K562 (cell line): ENCODE data around the gene CARM1. TPM values are rescaled to one million over a fixed set of nuclear protein-coding genes. Genes with fewer than 3 reads are reported as not detected.

ENCODE experiments used
- ATAC-seq: fragments of 200-7000 bp; cut with Tn5 transposase; 3 replicates; pipeline ENCODE4 v1.9.1; 2020; ENCODE audit warnings: moderate library complexity
- BruUV-seq: library from RNA; stranded (reverse); fragments of 400-500 nt; replicated peaks from 2 replicates; lab custom pipeline; 2021; lab: Mats Ljungman, UMichigan
- CTCF ChIA-PET: fragments of 300-600 bp; formaldehyde crosslinking; extraction: SDS; loops from one replicate; lab custom pipeline; 2021; ENCODE audit warnings: low intra/inter-chr PET ratio; lab: Yijun Ruan, JAX
- POLR2A ChIA-PET: fragments of 300-600, 350-650 bp; sonication (Branson Sonifier 250); formaldehyde crosslinking; extraction: SDS; loops from one replicate; lab custom pipeline; 2021; ENCODE audit warnings: antibody characterized with exemption, inconsistent platforms; lab: Yijun Ruan, JAX
- DNase-seq, 4 experiments: peaks; one replicate each; pipeline versions ENCODE4 v3.0.0 to v3.0.0-alpha.2; 2011 to 2018; ENCODE audit warnings: low spot score in 3 of 4, mixed read lengths in 3 of 4; ENCODE audit errors: extremely low read depth in 1 of 4
- FAIRE-seq: peaks from 2 replicates; lab custom pipeline; 2011; peaks lifted over from hg19 to GRCh38; lab: Jason Lieb, UNC
- H2AFZ ChIP-seq: 2 replicates; pipeline ENCODE4 v1.6.0; 2011; ENCODE audit warnings: low read depth, low read length, control low read depth, inconsistent platforms
- H3K27ac ChIP-seq: fragments of 200-600 bp; 3 replicates; pipeline ENCODE4 v1.8.0; 2011; ENCODE audit warnings: low read depth, mild to moderate bottlenecking, control low read depth, inconsistent platforms, low read length, moderate library complexity, mixed read lengths; ENCODE audit errors: extremely low read depth
- H3K27me3 ChIP-seq, 2 experiments: fragments of 300-600 bp in 1 of 2; 2 replicates in 1 of 2; 3 replicates in 1 of 2; pipeline versions ENCODE4 v1.6.0 to v1.8.0; 2011; ENCODE audit warnings: inconsistent platforms in 2 of 2, low read length in 2 of 2, mild to moderate bottlenecking in 1 of 2, mixed read lengths in 1 of 2, moderate library complexity in 1 of 2; ENCODE audit not compliant: control insufficient read depth in 2 of 2, insufficient read depth in 2 of 2
- H3K36me3 ChIP-seq: fragments of 300-600 bp; 3 replicates; pipeline ENCODE4 v1.8.0; 2011; ENCODE audit warnings: mild to moderate bottlenecking, low read length, inconsistent platforms; ENCODE audit not compliant: control insufficient read depth, insufficient read depth
- H3K4me1 ChIP-seq, 2 experiments: fragments of 200-600 bp in 1 of 2; replicated peaks in 1 of 2; 2 replicates in 1 of 2; 3 replicates in 1 of 2; pipeline versions ENCODE4 v1.5.1 to v1.8.0; 2011; ENCODE audit warnings: inconsistent platforms in 2 of 2, low read length in 2 of 2, mild to moderate bottlenecking in 1 of 2, mixed read lengths in 1 of 2, moderate library complexity in 1 of 2; ENCODE audit not compliant: control insufficient read depth in 2 of 2, insufficient read depth in 2 of 2
- H3K4me2 ChIP-seq: 2 replicates; pipeline ENCODE4 v1.6.1; 2011; ENCODE audit warnings: low read length, control low read depth, inconsistent platforms, mixed read lengths; ENCODE audit not compliant: insufficient read depth
- H3K4me3 ChIP-seq: fragments of 200-600 bp; sonication (generic), shearing (Covaris generic); 2 replicates; pipeline ENCODE4 v1.5.1; 2016; ENCODE audit warnings: control low read depth, inconsistent platforms
- H3K79me2 ChIP-seq: fragments of 200-600 bp; 3 replicates; pipeline ENCODE4 v1.8.0; 2011; ENCODE audit warnings: low read length, inconsistent platforms; ENCODE audit not compliant: control insufficient read depth, insufficient read depth
- H3K9ac ChIP-seq, 2 experiments: 2 replicates each; pipeline versions ENCODE4 v1.6.0 to v1.6.1; 2011; ENCODE audit warnings: low read depth in 2 of 2, low read length in 2 of 2, control low read depth in 1 of 2, inconsistent platforms in 1 of 2, mild to moderate bottlenecking in 1 of 2, mixed read lengths in 1 of 2; ENCODE audit not compliant: insufficient read depth in 1 of 2
- H3K9me1 ChIP-seq: one replicate; pipeline ENCODE4 v1.6.0; 2011; ENCODE audit warnings: inconsistent platforms, mild to moderate bottlenecking, low read length, moderate library complexity; ENCODE audit not compliant: control insufficient read depth, insufficient read depth
- H3K9me3 ChIP-seq: replicated peaks from 2 replicates; pipeline ENCODE4 v1.5.1; 2011; ENCODE audit warnings: low read depth, low read length, inconsistent platforms; ENCODE audit not compliant: control insufficient read depth, insufficient read depth
- H4K20me1 ChIP-seq: replicated peaks from 2 replicates; pipeline ENCODE4 v1.6.1; 2011; ENCODE audit warnings: low read length, inconsistent platforms, mixed read lengths; ENCODE audit not compliant: control insufficient read depth, insufficient read depth
- BRD9 ChIP-seq: fragments of 450-650 bp; IDR thresholded peaks from 2 replicates; pipeline ENCODE4 v1.6.1; 2018; ENCODE audit warnings: low read depth; ENCODE audit not compliant: partially characterized antibody
- CHD1 ChIP-seq: fragments of 200-600 bp; sonication (generic); IDR thresholded peaks from one replicate; pipeline ENCODE4 v1.6.1; 2012; ENCODE audit warnings: mild to moderate bottlenecking, moderate library complexity, low read length, inconsistent platforms
- COPS2 ChIP-seq: fragments of 450-650 bp; conservative IDR thresholded peaks from 2 replicates; pipeline ENCODE4 v1.6.1; 2016; ENCODE audit warnings: mild to moderate bottlenecking, moderate library complexity
- ETV1 ChIP-seq: fragments of 450-650 bp; conservative IDR thresholded peaks from 2 replicates; pipeline ENCODE4 v1.6.1; 2016; ENCODE audit warnings: missing genetic modification characterization, control low read depth, low read depth, missing compliant biosample characterization
- GABPB2 ChIP-seq: fragments of 250-450 bp; sonication (Bioruptor Pico); conservative IDR thresholded peaks from 2 replicates; pipeline ENCODE4 v1.5.1; 2021; ENCODE audit warnings: mild to moderate bottlenecking
- HIVEP1 ChIP-seq: fragments of 250-450 bp; sonication (Bioruptor Pico); IDR thresholded peaks from 2 replicates; pipeline ENCODE4 v1.4.0; 2020; ENCODE audit warnings: mild to moderate bottlenecking
- HNRNPL ChIP-seq: fragments of 200-400 bp; formaldehyde crosslinking; IDR thresholded peaks from 2 replicates; pipeline ENCODE4 v1.6.1; 2017; ENCODE audit warnings: low read depth, mild to moderate bottlenecking, low read length
- IFI16 ChIP-seq: fragments of 250-450 bp; sonication (Bioruptor Pico); IDR thresholded peaks from 2 replicates; pipeline ENCODE4 v2.1.2; 2022; ENCODE audit warnings: mild to moderate bottlenecking, inconsistent platforms
- MAFG ChIP-seq: fragments of 450-650 bp; conservative IDR thresholded peaks from 2 replicates; pipeline ENCODE4 v1.6.1; 2016; ENCODE audit warnings: missing genetic modification characterization, missing compliant biosample characterization
- POLR2B ChIP-seq: fragments of 450-650 bp; IDR thresholded peaks from 2 replicates; pipeline ENCODE4 v1.6.1; 2018; ENCODE audit warnings: low read depth; ENCODE audit not compliant: partially characterized antibody
- SPI1 ChIP-seq: IDR thresholded peaks from 2 replicates; pipeline ENCODE4 v1.6.1; 2011; ENCODE audit warnings: low read depth, low read length, control low read depth, borderline replicate concordance
- TCF3 ChIP-seq: sonication (generic); formaldehyde crosslinking; IDR thresholded peaks from 2 replicates; pipeline ENCODE4 v1.4.0; 2020; ENCODE audit warnings: mild to moderate bottlenecking, missing genetic modification reagents
- WGBS: fragments of 100-300 bp; shearing (Covaris generic); methylation state at CpG from one replicate; pipeline ENCODE4 v1.1.6; 2016; ENCODE audit warnings: low coverage, mixed read lengths; ENCODE audit not compliant: insufficient coverage; ENCODE audit errors: missing lambda C conversion rate; 5-methylcytosine and 5-hydroxymethylcytosine counted together
- in situ Hi-C: fragments of 300-500 bp; cut with MboI; formaldehyde crosslinking; loops from 4 replicates; pipeline ENCODE4 v1.15.0; 2018; ENCODE audit warnings: inconsistent platforms, mixed read lengths
- intact Hi-C: fragments of 100-400 bp; cut with micrococcal nuclease; formaldehyde crosslinking; loops from 2 replicates; pipeline ENCODE4 v1.14.2; 2022
- polyA plus RNA-seq, 8 experiments: library from polyadenylated mRNA; depleted of rRNA in 4 of 8; stranded (reverse) in 5 of 8; unstranded in 3 of 8; fragments of >200 nt; fragmentation: Nextera tagmentation in 2 of 8; fragmentation: Illumina TruSeq in 1 of 8; extraction: Ambion mirVana in 2 of 8; extraction: Trizol in 1 of 8; gene quantifications; 2 replicates each; pipeline versions ENCODE4 v1.2.1 to v1.2.3, GENCODE V29; 2011 to 2014; ENCODE audit warnings: inconsistent platforms in 1 of 8, missing spikeins in 1 of 8
- total RNA-seq, 7 experiments: library from RNA; depleted of rRNA in 6 of 7; stranded (reverse); fragments of >200 nt in 6 of 7; fragmentation: Illumina TruSeq in 2 of 7; extraction: Trizol in 2 of 7; gene quantifications; 2 replicates each; pipeline versions ENCODE4 v1.2.1 to v1.2.3, GENCODE V29; 2011 to 2021; ENCODE audit warnings: low replicate concordance in 1 of 7
- TF ChIP-seq, protein P1 (sequence below), 2 experiments: fragments of 150-350 bp in 1 of 2; IDR thresholded peaks; 2 replicates each; pipeline ENCODE4 v1.6.1; 2012 to 2016; ENCODE audit warnings: low read depth in 2 of 2, low read length in 2 of 2, mild to moderate bottlenecking in 1 of 2, moderate library complexity in 1 of 2
- TF ChIP-seq, protein P2 (sequence below): fragments of 450-650 bp; formaldehyde crosslinking; IDR thresholded peaks from 2 replicates; pipeline ENCODE4 v1.4.0; 2020; ENCODE audit warnings: mild to moderate bottlenecking, moderate library complexity
- TF ChIP-seq, protein P3 (sequence below): fragments of 150-350 bp; conservative IDR thresholded peaks from 2 replicates; pipeline ENCODE4 v1.6.1; 2014; ENCODE audit warnings: low read length

Gene CARM1
- total and polyA plus RNA-seq, 9 of the 15 experiments (the other 6 are each of a cell fraction or from before 2014, with no cell fraction given): 0.36 to 86.0 (median 29.7) TPM

DNA sequence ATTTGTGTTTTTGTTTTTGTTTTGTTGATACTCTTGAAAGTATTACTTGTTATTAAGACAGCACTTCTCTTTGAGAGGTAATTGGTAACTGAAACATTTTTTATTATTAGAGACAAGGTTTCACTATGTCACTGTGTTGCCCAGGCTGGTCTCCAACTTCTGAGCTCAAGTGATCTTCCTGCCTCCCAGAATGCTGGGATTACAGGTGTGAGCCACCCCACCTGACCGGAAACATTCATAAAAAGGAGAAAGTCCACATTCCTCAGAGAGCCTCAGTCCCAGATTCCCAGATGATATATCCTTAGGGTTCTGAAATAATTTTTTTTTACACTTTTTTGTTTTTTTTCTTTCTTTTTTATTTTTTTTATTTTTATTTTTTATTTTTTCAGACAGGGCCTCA is 2.7 kb downstream of the CARM1 start:
- in situ Hi-C loops: no loop called here
- 92% methylated on average over 1 of the region's 1 CpG for WGBS
- Histone ChIP-seq H3K4me1 (peaks cover 28 to 49% of the 10 kb centered on the region in 2 experiments), H3K9me3 (no peaks in the 10 kb centered on the region), H3K9me1 (no peaks in the 10 kb centered on the region), H3K4me3 (no peak overlapping the region), H3K27ac (no peak overlapping the region), H3K9ac (no peak overlapping the region), H3K36me3 (peaks cover 19% of the 10 kb centered on the region; the same call in 2 of the 3 replicates), H3K27me3 (no peaks in the 10 kb centered on the region), H2AFZ (no peak overlapping the region), H4K20me1 (no peaks in the 10 kb centered on the region), H3K4me2 (no peak overlapping the region), H3K79me2 (peaks cover 71% of the 10 kb centered on the region)
- no TSS peak for BruUV-seq
- ChIA-PET POLR2A (interaction anchor here (0.6 kb wide), 1 partner anchor 218 kb away, joined by 3 read pairs; no protein-coding TSS in a partner anchor), CTCF (no interaction called here)
- intact Hi-C loops: loop anchor here (5.0 kb wide), 1 partner anchor 53 kb away; the partner anchor contains the start of genes TIMM29 and YIPF2
- FAIRE-seq (no peak), ATAC-seq (no peak), DNase-seq (no peak)
- TF ChIP-seq MAFG (tag) (no peak), SPI1 (no peak), CHD1 (no peak), GABPB2 (CRISPR knock-in tag) (no peak), BRD9 (no peak), HNRNPL (no peak), IFI16 (CRISPR knock-in tag) (no peak), HIVEP1 (no peak), POLR2B (no peak), TCF3 (CRISPR knock-in tag) (no peak), ETV1 (tag) (no peak), COPS2 (no peak)
- TF ChIP-seq, protein P1, sequence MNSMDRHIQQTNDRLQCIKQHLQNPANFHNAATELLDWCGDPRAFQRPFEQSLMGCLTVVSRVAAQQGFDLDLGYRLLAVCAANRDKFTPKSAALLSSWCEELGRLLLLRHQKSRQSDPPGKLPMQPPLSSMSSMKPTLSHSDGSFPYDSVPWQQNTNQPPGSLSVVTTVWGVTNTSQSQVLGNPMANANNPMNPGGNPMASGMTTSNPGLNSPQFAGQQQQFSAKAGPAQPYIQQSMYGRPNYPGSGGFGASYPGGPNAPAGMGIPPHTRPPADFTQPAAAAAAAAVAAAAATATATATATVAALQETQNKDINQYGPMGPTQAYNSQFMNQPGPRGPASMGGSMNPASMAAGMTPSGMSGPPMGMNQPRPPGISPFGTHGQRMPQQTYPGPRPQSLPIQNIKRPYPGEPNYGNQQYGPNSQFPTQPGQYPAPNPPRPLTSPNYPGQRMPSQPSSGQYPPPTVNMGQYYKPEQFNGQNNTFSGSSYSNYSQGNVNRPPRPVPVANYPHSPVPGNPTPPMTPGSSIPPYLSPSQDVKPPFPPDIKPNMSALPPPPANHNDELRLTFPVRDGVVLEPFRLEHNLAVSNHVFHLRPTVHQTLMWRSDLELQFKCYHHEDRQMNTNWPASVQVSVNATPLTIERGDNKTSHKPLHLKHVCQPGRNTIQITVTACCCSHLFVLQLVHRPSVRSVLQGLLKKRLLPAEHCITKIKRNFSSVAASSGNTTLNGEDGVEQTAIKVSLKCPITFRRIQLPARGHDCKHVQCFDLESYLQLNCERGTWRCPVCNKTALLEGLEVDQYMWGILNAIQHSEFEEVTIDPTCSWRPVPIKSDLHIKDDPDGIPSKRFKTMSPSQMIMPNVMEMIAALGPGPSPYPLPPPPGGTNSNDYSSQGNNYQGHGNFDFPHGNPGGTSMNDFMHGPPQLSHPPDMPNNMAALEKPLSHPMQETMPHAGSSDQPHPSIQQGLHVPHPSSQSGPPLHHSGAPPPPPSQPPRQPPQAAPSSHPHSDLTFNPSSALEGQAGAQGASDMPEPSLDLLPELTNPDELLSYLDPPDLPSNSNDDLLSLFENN (IDR thresholded peaks at IDR 0.05; ENCODE audit: low read depth in 2 of 2, low read length in 2 of 2): no peak
- TF ChIP-seq, protein P2, sequence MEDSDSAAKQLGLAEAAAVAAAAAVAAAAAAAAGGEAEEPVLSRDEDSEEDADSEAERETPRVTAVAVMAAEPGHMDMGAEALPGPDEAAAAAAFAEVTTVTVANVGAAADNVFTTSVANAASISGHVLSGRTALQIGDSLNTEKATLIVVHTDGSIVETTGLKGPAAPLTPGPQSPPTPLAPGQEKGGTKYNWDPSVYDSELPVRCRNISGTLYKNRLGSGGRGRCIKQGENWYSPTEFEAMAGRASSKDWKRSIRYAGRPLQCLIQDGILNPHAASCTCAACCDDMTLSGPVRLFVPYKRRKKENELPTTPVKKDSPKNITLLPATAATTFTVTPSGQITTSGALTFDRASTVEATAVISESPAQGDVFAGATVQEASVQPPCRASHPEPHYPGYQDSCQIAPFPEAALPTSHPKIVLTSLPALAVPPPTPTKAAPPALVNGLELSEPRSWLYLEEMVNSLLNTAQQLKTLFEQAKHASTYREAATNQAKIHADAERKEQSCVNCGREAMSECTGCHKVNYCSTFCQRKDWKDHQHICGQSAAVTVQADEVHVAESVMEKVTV (CRISPR knock-in tag): no peak
- TF ChIP-seq, protein P3, sequence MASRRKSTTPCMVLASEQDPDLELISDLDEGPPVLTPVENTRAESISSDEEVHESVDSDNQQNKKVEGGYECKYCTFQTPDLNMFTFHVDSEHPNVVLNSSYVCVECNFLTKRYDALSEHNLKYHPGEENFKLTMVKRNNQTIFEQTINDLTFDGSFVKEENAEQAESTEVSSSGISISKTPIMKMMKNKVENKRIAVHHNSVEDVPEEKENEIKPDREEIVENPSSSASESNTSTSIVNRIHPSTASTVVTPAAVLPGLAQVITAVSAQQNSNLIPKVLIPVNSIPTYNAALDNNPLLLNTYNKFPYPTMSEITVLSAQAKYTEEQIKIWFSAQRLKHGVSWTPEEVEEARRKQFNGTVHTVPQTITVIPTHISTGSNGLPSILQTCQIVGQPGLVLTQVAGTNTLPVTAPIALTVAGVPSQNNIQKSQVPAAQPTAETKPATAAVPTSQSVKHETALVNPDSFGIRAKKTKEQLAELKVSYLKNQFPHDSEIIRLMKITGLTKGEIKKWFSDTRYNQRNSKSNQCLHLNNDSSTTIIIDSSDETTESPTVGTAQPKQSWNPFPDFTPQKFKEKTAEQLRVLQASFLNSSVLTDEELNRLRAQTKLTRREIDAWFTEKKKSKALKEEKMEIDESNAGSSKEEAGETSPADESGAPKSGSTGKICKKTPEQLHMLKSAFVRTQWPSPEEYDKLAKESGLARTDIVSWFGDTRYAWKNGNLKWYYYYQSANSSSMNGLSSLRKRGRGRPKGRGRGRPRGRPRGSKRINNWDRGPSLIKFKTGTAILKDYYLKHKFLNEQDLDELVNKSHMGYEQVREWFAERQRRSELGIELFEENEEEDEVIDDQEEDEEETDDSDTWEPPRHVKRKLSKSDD: no peak
